Stimulated activated CD8-positive, alpha-beta memory T cell treated with anti-CD3 and anti-CD28 coated beads, Interleukin-2, amount 100 ng/mL, for 48 hours (primary cell): Measurements from ENCODE around the gene DSC3.

Source experiments
- DNase-seq, 2 donors: peaks; one replicate each; pipeline ENCODE4 v3.0.0-alpha.2; 2020; ENCODE audit warnings: low read depth in 2 of 2

Gene DSC3

DNA sequence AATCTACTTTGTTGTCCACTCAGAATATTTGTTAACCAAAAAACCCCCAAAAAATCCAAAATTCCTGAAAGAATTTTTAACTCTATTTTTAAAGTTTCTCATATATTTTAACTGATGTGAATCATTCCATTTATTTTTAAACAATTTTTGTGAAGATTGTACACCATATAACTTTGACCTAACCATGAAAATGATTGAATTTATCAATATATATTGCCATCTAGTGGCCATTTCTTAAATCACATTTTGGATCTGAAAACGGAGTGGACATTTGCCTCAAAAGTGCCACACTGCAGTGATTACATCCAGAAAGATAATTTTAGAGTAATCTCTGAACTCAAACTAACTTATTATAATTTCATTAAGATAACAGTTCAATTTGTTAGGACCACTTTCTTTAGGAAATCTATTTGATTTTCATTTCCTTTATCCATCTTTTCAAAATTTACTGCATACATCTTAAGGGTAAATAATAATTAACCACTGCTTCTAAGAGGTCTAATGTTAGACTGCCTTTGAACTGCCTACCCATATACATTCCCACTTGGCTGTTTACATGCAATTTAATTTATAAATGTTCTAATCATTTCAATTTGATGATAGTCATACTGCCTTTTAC lies 71.1 kb downstream of the DSC3 start:
- DNase-seq: no peak

DNA sequence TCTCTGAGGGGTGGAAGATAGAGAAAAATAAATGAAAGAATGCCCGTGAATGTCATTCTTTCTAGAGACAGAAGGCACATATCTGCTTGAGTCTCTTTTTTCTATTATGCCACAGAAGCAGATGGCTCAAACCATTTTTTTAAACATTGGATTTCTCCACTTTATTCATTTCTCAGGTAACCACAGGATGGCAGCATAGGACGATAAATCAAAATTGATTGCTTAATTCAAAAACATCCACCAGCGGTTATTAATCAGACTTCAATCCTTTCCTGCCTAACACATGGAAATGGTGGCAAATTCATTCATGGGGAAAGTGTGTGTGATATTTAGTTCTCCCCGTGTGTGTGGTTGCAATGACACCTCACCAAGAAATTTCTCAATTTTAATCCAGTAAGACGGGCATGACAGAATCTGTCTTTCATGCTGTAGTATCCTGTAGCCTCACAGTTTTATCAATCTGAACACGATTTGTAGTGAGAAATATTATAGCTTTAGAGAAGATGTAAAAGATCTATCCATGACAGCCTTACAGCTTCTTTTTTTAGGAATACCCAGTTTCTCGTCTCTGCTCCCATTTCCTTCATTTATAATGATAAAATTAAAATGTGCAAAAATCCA lies 72.2 kb downstream of the DSC3 start:
- DNase-seq: no peak

DNA sequence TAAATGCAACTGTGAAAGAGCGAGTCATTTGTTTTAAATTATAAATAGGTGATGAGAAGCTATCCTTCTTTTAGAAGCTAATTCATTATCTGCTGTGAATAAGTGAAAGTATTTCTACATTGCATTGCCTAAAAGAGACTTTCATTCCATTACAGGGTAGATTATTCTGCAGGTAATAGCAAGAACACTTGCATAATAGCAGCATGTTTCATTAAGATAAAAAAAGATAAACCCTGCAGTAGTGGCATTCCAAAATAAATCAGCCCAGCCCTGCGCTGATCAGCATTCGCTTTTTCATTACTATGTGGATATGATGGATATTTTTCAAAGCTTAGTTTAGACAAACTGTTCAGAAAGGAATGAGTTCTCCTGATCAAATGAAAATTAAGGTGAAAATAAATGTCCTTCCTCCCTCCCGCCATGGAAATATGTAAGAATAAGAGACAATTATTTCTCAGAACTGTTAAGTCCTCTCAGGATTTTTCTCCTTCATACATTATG lies 72.8 kb downstream of the DSC3 start:
- no peak for DNase-seq

- DNase-seq: no peak
Observed at GRCh38 chr18:30967701-30968100, 74.8 kb downstream of the DSC3 start.

DNA sequence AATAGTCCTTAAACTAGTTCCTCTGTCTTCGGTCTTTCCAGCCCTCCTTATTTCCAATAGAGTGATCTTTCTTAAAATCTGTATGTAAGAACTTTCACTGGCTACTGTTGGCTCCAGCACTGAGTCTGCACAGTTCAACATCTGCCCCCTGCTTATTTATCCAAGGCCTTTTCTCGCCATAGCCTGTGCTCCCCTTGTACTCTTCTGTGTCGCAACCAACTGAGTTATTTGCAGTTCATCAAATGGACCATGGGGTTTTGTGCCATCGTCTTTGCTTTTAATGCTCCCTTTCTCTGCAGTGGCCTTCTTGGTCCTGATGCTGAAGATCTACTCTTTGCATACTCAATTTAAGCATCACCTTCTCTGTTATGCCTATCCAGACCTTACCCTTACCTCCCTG lies 77.3 kb downstream of the DSC3 start:
- no peak for DNase-seq

GRCh38 chr18:30960661-30961060 lies 81.9 kb downstream of the DSC3 start:
- no peak for DNase-seq

DNA sequence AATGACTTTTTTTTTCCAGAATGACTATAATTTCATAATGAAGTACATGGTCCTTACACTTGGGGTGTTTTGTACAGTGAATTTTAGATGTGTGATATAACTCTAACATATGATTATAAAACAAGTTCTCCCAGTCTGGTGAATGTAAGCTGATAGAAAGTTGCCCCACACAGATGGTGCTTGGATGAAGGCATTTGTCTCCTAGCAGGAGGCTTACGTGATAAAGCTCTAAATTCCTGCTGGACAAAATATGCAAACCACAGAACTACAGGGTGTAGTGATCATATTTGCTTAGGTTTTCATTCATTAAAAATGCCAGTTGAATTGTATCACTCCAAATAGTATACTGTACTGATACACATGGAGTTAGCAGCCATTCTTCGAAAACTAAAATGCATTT lies 85.5 kb downstream of the DSC3 start:
- DNase-seq: no peak

DNA sequence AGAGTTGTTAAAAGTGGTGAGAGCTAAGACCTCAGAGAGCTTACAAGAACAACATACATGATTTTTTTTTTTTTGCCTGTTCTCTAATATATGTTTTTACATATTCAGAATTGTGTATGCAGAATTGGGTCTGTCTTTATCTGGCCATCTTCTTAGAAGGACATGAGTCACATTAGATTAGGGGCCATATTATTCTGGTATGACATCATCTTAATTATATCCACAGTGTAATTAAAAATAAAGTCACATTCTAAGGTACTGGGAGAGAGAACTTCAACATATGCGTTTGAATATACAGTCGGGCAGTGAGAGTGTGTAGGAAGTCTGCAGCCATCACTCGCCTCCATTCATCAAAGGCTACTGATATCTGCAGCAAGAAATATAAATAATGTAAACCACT lies 88.3 kb downstream of the DSC3 start:
- DNase-seq: no peak

DNA sequence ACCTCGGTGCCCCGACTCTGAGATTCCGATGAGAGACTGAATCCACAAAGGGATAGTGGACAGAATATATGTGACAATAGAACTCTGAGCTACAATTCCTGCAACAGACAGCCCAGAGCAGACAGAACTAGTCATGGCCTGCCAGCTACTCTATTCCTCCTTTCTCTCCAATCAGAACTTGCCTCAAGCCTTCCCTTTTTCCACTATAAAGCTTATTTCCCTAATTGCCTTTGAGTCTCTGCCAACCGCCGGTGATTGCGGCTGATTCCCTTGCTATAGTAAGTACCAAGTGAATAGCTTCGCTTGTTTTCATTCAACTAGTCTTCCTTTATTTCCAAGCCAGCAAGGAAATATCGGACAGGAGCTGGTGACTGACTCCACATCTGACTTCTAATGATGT lies 96.8 kb downstream of the DSC3 start:
- DNase-seq: no peak

GRCh38 chr18:30944773-30945417 lies 97.6 kb downstream of the DSC3 start:
- DNase-seq: no peak

- no peak for DNase-seq
Observed at GRCh38 chr18:30940952-30941539, 101.5 kb downstream of the DSC3 start.
